HG03045 (cell line): ENCODE measurements around the gene PLA2G15.

Experiments
- ATAC-seq: cut with Tn5 transposase; IDR thresholded peaks from one replicate; pipeline ENCODE4 v1.9.1; 2021; ENCODE audit warnings: mild to moderate bottlenecking, moderate library complexity; ENCODE audit not compliant: unreplicated experiment

Gene PLA2G15

DNA sequence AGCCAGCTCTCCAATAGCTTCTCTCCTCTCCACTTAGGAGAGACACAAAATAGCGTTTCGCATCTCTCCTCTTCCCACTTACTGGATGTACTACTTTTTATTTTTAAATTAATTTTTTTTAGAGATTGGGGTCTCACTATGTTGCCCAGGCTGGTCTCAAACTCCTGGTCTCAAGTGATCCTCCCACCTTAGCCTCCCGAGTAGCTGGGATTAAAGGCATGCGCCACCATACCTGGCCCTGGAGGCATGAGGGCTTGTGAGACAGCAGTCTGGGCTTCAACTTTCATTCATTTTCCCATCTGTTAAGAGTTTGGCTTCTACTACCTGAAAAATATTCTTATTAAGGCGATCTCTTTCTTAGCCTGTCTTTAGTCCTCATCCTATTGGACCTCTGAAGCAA is 47.3 kb downstream of the PLA2G15 start:
- ATAC-seq, result no peak

DNA sequence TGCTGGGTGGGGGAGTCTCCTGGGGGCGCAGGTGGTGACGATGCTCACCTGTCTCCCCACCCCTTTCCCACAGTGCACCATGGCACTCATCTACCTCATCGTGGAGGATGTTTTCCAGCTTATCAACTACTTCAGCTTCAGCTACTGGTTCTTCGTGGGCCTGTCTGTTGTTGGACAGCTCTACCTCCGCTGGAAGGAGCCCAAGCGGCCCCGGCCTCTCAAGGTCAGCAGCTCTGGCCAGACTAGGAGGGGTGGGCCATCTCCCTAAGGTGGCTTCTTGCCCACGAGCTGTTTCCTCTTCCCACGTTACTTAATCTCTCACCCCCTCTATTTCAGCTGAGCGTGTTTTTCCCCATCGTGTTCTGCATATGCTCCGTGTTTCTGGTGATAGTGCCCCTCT is 51.1 kb downstream of the PLA2G15 start:
- ATAC-seq, result no peak

DNA sequence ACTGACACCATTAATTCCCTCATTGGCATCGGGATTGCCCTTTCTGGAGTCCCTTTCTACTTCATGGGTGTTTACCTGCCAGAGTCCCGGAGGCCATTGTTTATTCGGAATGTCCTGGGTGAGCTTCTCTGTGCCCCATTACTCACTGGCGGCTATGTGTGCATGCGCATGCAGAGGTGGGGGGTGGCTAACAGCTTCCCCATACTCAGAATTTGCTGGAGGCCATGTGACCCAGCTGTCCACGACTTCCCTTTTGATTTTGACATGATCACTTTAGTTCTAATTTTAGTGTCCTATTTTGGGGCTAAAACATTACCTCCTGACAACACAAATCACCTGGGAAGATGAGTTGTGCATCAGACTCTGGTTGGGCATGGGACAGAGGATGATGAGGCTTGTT is 51.5 kb downstream of the PLA2G15 start:
- no peak for ATAC-seq

DNA sequence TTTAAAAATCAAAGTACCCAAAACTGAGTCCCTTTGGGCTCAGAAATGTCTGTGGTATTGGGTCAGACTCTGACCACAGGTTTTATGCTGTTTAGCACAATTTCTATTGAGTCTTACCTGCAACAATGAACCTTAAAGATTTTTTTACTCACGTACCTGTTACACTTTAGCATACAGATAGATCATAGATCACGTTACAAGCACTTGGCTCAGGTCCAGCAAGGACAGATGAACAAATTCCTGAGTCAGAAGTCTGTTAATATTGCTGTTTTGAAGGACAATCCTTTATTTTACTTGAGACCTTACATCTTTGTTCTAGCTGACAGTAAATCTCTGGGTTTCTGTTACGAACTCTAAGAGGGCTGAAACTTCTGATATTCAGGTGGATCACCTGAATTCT is 52.7 kb downstream of the PLA2G15 start:
- ATAC-seq, result no peak

DNA sequence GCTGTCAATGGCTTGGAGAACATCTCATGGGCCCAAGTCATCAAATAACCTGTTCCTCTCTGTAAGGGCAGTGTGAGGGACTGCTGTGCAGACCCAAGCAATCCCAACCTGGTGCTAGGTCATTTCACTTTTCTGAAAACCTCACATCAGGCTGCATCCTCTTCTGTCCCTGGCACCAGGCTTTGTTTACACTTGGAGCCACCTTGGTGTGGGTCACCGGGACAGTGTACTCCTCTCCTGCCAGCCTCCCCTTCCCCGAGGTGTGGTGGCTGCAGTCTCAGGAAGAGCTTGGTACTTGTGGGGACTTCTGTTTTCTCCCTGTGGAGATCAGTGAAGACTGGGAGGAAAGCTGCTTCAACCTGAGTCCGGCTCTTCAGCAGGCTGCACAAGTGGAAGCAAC is 53.1 kb downstream of the PLA2G15 start:
- no peak for ATAC-seq

DNA sequence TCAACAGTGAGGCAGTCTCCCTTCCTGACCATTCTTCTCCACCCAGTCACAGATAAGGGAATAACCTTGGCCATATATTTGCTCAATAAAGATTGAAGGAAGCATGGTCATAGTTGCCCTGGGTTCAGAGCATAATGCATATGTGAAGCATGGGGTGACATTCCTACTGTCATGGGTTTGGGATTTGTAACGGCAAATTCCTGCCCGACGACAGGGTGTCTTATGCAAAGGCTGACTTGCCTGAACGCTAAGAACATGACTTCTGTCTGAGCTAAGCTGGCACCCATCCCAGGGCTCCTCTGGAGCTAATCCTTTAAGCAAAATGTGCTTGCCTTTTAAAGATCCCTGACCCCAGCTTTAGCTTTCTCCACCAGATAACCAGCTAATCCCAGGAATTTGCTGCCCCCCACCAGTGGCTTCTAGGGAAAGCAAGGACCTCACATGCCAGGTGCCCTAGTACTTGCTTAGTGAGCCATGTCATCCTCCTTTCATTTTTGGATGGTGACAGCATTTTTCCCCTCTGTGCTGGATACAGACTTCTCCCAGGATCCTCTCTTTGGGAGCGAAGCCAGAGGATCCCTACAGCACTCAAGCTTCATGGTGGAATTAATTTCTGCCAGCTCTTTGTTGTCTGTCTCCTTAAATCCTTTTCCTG is 53.9 kb downstream of the PLA2G15 start:
- no peak for ATAC-seq

DNA sequence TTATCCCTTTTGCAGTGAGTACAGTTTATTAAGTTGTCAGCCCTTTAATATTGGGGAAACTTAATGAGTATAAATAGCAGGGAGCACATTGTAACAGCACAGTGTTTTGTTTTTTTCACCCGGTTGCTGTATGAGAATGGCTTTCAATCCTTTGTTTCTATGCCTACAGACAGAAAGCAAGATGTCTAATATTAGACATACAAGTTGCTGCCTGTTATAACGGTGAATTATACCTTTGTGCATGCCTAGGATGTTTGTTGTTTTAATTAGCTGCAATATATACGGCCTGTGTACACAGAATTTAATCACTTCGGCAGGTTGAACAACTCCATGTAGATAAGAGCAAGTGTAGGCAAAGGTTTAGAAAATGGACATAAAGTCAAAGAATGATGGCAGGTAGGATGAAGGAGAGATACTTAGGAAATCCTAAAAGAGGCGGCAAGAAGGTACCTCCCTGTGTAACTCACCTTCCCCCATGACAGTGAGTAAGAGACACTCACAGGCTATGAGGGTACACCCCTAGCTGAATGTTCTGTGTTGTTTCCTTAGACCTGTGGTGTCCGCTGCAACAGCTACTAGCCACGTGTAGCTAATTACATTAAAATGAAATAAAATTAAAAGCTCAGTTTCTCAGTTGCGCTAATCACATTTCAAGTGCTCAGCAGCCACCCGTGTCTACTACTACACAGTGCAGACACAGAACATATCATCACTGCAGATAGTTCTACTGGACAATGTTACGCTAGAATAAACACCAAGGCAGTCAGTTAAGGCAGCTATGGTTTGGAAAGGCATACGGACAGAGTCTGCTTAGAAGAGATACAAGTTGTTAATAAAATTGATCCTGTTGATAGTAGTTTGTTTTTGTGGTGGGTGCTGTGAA is 54.6 kb downstream of the PLA2G15 start:
- ATAC-seq, result no peak

DNA sequence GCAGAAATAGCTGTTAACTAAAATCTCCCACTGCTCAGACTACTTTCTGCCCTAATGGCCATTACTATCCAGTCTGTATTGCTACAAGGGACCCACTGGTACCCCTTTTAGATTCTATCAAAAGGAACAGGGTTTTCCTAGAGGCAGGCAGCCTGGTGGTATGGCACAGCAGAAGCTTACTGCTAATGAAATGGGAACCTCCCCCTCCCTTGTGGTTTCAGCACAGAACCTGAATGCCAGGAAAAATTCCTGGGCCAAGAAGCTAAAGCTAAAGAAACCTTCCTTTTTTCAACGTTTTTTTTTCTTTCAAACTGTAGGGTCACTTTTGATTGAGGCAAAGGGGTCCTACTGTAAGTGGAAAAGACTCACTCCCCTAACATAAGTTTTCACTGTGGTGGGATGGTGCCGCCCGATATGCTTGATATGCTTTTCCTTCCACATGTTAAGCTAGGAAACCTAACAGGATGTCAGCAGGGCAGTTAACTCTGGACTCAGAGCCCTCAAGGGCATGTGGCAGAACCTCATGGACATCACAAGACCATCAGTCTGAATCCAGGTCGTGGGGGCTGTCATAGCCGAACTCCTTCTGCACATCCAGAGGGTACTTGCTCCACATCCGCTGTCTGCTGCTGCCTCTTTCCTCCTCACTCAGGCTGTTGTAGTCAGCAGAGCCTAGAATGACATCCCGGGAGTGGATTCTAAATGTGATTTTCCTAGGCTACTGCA is 55.7 kb downstream of the PLA2G15 start:
- no peak for ATAC-seq

DNA sequence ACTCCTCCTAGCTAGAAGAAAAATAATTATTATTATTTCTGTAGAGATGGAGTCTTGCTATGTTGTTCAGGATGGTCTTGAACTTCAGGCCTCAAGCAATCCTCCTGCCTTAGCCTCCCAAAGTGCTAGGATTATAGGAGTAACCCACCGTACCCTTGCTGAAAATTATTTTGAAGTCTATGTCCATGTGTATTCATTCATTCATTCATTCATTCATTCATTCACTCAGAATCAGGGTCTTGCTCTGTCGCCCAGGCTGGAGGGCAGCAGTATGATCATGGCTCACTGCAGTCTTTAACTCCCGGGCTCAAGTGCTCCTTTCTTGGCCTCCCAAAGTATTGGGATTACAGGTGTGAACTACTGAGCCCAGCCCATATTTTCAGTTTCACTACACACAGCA is 61.5 kb downstream of the PLA2G15 start:
- no peak for ATAC-seq

DNA sequence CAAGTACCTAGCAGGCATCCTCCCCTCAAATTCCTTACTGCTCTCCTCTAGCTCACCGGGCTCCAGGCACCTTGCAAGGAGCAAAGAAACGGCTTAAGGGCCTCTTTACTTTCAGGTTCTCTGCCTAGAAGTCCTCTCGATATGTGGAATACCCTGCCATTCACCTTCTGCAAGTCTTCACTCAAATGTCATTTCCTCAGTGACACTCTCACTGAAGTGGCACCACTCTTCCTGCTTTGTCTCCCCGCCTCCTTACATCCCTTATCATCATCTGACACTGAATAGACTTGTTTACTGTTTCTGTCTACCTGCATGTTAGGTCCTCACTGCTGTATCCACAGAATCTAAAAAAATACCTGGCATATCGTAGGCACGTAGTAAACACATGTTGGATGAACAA is 64.6 kb downstream of the PLA2G15 start:
- ATAC-seq, result no peak

DNA sequence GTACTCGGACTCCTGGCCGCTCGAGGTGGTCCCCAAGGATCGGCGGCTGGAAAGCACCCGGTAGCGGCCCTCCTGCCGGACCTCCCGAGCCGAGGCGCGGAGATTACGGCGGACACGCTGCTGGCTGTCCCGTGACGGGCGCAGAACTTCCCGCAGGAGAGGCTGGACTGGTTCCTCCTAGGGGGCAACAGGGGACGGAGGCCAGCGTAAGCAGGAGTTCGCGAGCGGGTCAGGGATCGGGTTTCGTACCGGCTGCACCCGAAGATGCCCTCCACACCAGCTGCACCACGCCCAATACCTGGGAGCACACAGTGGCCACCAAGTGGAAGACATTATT is 65.2 kb downstream of the PLA2G15 start:
- peak; percentile 29 for ATAC-seq
